ENCODE results near the gene TPD52L3.

- TF ChIP-seq, protein P1, sequence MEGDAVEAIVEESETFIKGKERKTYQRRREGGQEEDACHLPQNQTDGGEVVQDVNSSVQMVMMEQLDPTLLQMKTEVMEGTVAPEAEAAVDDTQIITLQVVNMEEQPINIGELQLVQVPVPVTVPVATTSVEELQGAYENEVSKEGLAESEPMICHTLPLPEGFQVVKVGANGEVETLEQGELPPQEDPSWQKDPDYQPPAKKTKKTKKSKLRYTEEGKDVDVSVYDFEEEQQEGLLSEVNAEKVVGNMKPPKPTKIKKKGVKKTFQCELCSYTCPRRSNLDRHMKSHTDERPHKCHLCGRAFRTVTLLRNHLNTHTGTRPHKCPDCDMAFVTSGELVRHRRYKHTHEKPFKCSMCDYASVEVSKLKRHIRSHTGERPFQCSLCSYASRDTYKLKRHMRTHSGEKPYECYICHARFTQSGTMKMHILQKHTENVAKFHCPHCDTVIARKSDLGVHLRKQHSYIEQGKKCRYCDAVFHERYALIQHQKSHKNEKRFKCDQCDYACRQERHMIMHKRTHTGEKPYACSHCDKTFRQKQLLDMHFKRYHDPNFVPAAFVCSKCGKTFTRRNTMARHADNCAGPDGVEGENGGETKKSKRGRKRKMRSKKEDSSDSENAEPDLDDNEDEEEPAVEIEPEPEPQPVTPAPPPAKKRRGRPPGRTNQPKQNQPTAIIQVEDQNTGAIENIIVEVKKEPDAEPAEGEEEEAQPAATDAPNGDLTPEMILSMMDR (IDR thresholded peaks at IDR 0.05), result peak; percentile 57 to 64 (median 61)
- no peak for TF ChIP-seq POLR2AphosphoS5 (IDR thresholded peaks at IDR 0.05)
Observed at GRCh38 chr9:6305954-6306563, 22.1 kb upstream of the TPD52L3 start.

Data from esophagus muscularis mucosa (tissue), 3 donors.